HG03432 (cell line): Measurements from ENCODE around the gene RSPH1.

Experiments used
- ATAC-seq: cut with Tn5 transposase; IDR thresholded peaks from one replicate; pipeline ENCODE4 v1.9.1; 2021; ENCODE audit warnings: mild to moderate bottlenecking, moderate library complexity; ENCODE audit not compliant: unreplicated experiment

Gene RSPH1

GRCh38 chr21:42452401-42453223 lies 43.4 kb downstream of the RSPH1 start:
- no peak for ATAC-seq

DNA sequence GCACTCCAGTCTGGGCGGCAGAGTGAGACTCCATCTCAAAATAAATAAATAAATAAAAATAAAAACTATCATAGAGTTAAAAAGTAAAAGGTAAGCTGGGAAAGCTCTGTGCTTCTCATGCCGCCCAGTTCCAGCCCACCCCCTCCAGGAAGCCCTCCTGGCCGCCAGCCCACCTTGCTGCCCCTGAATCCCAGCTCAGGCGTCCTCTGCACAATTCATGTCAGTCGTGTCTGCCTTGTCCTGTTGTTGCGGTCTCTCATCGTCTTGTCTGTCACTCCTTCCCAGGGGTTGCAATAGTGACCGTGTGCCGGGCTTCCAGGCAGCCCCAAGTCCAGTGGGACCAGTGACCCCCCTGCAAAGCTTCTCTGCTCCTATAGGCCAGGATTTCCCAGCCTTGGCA lies 44.1 kb downstream of the RSPH1 start:
- no peak for ATAC-seq

DNA sequence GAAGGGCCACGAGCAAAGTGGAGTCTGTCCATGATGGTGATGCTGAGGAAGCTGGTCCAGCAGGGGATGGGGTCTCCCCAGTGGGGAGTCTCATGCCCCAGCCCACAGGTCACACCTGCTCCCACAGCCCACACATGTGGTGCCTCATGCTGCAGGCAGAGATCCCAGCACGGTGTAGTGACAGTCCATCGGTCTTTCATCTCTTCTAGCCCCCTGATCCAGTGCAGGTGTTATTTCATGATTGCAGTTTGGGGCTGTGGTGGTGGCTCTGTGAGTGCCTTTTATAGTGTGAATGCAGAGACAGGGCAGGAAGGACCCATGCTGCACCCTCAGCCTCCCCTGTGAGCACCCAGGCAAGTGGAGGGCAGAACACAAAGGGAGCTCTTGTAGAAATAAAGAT lies 47.3 kb downstream of the RSPH1 start:
- ATAC-seq, result no peak

- no peak for ATAC-seq
Observed at GRCh38 chr21:42447732-42448131, 48.3 kb downstream of the RSPH1 start.

GRCh38 chr21:42447182-42447581 lies 48.8 kb downstream of the RSPH1 start:
- ATAC-seq, result no peak

GRCh38 chr21:42446531-42446930 lies 49.5 kb downstream of the RSPH1 start:
- no peak for ATAC-seq

DNA sequence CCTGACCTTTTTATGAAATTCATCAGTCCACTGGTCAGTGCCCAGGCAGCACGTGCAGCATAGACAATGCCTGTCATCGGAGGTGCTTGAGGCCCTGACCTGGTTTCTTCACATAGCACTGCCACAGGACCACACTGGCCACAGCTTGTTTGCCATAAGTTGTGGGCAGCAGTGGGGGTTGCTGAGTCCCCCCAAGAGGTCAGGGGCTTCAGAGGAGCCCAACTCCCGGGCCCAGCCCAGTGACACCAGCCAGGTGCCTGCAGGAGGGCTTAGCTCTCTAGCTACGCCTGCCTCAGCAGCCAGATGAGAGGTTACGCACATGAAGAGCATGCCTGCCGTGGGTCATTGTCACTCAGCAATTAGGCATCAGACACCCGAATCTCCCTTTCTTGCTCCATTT lies 50.7 kb downstream of the RSPH1 start:
- ATAC-seq, result no peak

- ATAC-seq, result no peak
Observed at GRCh38 chr21:42444745-42445059, 51.3 kb downstream of the RSPH1 start.

- no peak for ATAC-seq
Observed at GRCh38 chr21:42443876-42444744, 51.9 kb downstream of the RSPH1 start.

- no peak for ATAC-seq
Observed at GRCh38 chr21:42443181-42443785, 52.7 kb downstream of the RSPH1 start.

GRCh38 chr21:42441963-42442362 lies 54.1 kb downstream of the RSPH1 start:
- no peak for ATAC-seq

DNA sequence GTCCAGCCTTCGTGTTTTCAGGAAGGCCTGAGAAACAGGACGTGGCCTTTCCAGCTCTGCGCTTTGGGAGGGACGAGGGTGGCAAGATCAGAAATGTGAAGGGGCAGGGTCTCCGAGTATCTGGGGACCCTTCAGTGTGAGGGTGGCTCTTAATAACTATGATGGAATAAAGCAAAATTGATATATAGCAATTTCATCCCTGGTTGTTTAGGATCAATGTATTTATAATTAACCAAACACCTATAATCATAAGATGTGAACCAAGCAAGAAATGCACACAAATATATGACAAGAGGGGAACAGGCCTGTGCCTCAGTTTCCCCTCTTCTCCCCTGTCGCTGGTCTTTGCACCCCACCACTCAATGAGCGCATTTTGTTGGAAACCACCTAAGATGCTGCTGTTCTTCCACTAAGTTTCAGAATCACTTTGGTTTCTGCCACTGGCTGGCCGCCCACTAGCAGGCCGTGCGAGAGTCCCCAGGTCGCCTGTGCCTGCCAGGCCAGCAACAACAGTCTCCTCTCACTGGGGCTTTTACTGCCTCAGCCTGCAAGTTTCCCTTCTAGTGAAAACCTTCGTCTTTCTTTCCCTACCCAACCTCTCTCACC lies 55.7 kb downstream of the RSPH1 start:
- peak; percentile 80 for ATAC-seq

DNA sequence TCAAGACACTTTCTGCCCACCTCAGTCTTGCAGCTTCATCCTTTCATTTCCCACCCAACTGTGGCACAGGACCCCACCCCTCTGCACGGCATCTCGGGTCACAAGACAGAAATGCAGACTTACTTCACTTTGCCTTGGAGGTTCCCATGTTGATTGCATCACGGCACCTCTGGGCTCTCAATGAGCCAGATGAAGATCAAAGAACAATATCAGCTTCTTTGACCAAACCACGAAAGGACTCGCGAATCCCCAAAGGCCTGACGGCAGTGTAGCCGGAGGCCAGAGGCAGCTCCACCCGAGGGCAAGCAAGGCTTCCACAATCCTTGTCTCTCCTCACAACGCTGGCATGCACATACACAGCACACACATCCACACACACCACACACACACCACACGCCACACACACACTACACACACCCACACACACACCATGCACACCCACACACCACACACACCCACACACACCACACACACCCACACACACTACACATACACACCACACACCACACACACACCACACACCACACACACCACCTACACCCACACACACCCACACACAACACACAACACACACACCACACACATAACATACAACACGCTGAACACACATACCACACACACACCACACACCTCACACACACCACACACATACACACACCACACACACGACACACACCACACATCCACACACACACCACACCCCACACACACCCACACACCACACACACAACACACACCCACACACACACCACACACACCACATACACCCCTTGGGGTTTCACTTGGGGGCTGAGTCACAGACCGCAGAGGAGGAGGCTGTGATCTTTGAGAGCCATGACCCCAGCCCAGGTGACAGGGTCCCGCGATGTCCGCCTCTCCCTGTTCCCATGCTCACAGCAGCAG lies 56.5 kb downstream of the RSPH1 start:
- ATAC-seq, result no peak

DNA sequence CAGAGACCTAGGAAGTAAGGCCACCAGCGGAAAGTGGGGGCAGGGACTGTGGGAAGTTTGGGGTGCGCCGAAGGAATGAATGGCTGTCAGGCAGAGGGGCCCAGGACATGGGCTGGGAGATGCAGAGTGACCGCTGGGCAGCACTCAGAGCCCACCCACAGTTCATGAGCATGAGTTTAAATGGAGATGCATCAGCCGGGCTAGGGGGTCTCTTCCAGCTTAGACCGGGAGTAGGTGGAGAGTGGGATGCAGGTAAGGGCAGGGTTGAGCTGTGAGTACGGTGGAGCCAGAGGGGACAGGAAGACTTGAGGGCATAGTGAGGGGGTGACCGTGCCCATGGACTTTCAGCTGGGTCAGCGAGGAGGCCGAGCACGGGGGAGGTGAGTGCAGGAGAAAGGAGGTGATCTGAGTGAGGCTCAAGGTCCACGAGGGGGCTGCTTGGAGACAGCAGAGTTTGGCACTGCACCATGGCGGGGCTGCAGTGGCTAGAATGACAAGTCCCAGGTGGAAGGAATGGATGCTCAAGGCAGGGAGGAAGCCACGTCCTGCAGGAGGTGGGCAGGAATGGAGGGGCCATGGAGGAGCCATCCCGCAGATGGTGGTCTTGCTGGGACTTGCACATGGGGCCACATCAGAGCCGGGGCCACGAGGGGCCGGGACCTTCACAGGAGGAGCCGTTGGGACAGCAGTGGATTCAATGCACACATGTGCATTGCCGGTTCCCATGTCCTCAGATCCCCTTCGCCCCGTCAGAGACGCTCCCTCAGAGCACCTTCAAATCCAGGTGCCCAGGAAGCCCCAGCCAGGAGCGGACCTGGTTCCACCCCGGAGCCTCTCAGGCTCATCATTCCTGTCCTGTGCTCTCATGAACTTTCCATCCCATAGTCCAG lies 57.5 kb downstream of the RSPH1 start:
- ATAC-seq, result no peak

DNA sequence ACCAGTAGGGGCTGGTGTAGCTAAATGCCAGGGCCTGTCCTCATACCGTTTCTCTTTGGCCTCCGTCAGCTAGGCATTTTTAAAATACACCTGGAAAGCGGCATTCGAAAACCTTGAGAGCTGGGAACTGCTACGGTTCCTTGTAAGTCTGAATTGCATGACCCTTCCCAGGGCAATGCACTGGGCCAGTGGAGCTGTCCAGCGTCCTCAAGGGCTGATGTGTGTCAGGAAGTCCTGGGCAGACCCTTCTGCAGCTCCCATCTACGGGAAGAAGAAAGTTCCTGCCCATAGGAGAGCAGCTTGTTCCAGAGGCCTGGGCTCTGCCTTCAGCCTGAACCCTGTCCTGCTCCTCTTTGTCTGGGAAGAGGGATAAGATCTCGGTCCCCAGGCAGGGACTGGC lies 58.2 kb downstream of the RSPH1 start:
- ATAC-seq, result no peak

- ATAC-seq, result no peak
Observed at GRCh38 chr21:42436914-42437313, 59.1 kb downstream of the RSPH1 start.

DNA sequence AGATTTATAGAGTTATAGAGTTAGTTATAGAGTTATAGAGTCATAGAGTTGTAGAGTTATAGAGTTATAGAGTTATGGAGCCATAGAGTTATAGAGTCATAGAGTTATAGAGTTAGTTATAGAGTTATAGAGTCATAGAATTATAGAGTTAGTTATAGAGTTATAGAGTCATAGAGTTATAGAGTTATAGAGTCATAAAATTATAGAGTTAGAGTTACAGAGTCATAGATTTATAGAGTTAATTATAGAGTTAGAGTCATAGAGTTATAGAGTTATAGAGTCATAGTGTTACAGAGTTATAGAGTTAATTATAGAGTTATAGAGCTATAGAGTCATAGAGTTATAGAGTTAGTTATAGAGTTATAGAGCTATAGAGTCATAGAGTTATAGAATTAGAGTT lies 60.2 kb downstream of the RSPH1 start:
- no peak for ATAC-seq

DNA sequence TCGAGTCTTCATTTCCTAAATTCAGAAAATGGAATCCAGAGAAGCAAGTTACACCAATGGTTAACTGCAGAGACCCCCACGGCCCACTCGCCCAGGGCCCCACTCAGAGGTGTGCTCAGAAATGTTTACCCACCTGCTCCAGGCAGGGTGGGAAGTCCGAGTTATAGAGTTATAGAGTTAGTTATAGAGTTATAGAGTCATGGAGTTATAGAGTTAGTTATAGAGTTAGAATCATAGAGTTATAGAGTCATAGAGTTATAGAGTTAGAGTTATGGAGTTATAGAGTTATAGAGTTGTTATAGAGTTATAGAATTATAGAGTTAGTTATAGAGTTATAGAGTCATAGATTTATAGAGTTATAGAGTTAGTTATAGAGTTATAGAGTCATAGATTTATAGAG lies 60.6 kb downstream of the RSPH1 start:
- ATAC-seq, result no peak

- no peak for ATAC-seq
Observed at GRCh38 chr21:42434884-42435283, 61.1 kb downstream of the RSPH1 start.
